Measurements from ENCODE around the gene CDH13.

The CDH13 gene

DNA sequence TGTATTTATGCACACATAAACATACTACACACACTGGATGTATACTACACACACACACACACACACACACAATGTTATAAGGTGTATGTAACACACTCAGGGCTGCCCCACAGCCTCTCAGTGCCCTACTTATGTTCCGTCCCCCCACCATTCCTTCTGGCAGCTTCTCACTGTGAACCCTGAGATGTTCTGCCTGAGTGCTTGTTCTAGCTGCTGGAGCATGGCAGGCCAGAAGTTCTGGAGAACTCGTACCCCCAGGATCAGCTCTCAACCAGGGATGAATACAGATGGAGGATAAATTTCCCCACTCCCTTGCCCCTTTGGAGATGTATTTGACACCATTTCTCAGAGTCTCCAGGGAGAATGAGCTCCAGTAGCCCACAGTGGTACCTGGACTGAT, 76.4 kb downstream of the CDH13 start:
- in situ Hi-C loops (cut with HindIII; ENCODE audit: low sequenced_read_pairs) = no loop called here
- no peak for DNase-seq (ENCODE audit: low read depth, low spot score)
- TF ChIP-seq, protein P1, sequence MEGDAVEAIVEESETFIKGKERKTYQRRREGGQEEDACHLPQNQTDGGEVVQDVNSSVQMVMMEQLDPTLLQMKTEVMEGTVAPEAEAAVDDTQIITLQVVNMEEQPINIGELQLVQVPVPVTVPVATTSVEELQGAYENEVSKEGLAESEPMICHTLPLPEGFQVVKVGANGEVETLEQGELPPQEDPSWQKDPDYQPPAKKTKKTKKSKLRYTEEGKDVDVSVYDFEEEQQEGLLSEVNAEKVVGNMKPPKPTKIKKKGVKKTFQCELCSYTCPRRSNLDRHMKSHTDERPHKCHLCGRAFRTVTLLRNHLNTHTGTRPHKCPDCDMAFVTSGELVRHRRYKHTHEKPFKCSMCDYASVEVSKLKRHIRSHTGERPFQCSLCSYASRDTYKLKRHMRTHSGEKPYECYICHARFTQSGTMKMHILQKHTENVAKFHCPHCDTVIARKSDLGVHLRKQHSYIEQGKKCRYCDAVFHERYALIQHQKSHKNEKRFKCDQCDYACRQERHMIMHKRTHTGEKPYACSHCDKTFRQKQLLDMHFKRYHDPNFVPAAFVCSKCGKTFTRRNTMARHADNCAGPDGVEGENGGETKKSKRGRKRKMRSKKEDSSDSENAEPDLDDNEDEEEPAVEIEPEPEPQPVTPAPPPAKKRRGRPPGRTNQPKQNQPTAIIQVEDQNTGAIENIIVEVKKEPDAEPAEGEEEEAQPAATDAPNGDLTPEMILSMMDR (IDR thresholded peaks at IDR 0.05; ENCODE audit: low read depth, low read length) = no peak
- H3K4me3 ChIP-seq (ENCODE audit: low read depth, low read length) = no peak overlapping the region

DNA sequence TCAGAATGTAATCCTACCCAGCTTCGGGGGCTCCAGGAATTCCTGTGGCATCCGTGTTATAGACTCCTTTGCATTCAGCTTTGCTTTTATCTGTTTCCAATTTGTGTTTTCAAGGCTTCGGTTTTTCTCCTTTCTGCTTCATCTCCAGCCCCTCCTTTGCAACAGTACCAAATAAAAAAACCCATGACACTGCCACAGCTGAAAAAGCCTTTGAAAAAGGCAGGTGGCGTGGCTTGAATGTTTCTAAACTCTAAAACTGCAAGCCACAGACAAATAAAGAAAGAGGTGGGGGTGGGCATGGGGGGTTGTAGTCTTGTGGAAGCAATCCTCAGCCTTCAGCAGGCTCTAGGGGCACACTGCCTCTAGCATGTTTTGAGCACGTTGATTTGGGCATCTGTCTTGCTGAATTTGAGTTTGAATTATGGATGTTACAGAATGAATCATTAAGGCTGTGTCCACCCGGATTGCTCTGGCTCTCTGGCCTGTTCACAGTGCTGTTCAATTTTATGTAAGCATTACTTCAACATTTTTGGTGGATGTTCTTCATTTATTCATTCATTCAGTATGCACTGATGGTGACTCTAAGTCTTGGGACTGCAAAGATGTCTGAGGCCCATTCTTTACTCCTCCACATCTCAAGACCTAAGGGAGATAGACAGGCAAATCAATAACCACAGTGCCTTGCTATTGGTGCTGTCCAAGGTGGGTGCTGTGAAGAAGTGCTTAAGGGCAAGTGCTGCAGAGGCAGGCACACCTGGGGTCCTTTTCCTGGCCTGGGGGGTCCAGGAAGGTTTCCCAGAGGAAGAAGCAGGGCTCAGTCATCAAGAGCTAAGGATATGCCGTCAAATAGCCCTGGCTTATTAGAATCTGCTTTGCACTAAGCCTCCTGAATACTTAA, 77.4 kb downstream of the CDH13 start:
- DNase-seq (ENCODE audit: low read depth, low spot score) = no peak
- H3K4me3 ChIP-seq (ENCODE audit: low read depth, low read length) = no peak overlapping the region
- TF ChIP-seq, protein P1 (IDR thresholded peaks at IDR 0.05; ENCODE audit: low read depth, low read length) = no peak
- in situ Hi-C loops (cut with HindIII; ENCODE audit: low sequenced_read_pairs) = no loop called here

DNA sequence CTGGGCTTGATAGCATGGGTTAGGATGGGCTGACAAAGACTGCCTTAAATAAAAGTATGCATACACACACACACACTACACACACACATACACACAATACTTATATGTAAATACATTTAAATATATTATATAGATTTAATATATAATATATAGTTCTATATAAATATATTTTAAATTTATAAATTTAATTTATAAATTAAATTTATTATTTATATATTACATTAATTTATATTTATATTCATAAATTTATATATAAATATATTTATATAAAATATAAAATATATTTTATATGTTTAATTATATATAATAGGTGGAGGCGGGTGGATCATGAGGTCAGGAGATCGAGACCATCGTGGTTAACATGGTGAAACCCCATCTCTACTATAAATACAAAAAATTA, 83.2 kb downstream of the CDH13 start:
- DNase-seq (ENCODE audit: low read depth, low spot score) = no peak
- H3K4me3 ChIP-seq (ENCODE audit: low read depth, low read length) = no peak overlapping the region
- in situ Hi-C loops (cut with HindIII; ENCODE audit: low sequenced_read_pairs) = no loop called here
- TF ChIP-seq, protein P1 (IDR thresholded peaks at IDR 0.05; ENCODE audit: low read depth, low read length) = no peak

DNA sequence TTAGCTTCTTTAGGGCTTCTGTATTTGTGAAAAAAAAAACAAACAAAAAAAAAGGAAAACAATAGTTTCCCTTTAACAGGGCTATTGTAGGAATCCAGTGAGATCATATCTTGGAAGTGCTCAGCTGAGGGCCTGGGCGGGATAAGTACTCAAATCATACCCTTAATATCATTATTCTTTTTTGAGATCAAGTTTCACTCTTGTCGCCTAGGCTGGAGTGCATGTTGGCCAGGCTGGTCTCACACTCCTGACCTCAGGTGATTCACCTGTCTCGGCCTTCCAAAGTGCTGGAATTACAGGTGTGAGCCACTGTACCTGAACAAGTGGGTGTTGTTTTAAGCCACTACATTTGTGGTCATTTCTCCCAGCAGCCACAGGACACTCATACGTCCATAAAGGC, 87.0 kb downstream of the CDH13 start:
- no peak for DNase-seq (ENCODE audit: low read depth, low spot score)
- in situ Hi-C loops (cut with HindIII; ENCODE audit: low sequenced_read_pairs) = no loop called here
- H3K4me3 ChIP-seq (ENCODE audit: low read depth, low read length) = no peak overlapping the region
- TF ChIP-seq, protein P1 (IDR thresholded peaks at IDR 0.05; ENCODE audit: low read depth, low read length) = no peak

DNA sequence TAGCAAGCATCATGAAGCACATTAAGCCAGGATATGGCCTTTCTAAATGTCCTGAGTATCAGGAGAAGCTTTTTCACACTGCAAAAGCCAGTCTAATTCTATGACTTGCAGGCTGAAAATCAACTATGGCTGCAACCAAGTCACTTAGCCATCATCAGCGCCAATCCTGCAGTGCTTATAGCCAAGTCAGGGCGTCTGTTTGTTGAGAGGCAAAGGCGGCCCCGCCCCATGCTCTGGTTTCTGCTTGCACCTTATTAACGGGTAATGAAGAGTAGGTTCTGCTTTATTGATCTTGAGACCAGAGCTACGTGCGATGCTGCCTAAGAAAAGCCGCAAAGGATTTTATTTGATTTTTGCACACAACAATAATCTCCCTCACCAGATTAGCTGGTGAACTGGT, 88.4 kb downstream of the CDH13 start:
- DNase-seq (ENCODE audit: low read depth, low spot score) = no peak
- in situ Hi-C loops (cut with HindIII; ENCODE audit: low sequenced_read_pairs) = no loop called here
- H3K4me3 ChIP-seq (ENCODE audit: low read depth, low read length) = no peak overlapping the region
- TF ChIP-seq, protein P1 (IDR thresholded peaks at IDR 0.05; ENCODE audit: low read depth, low read length) = no peak

DNA sequence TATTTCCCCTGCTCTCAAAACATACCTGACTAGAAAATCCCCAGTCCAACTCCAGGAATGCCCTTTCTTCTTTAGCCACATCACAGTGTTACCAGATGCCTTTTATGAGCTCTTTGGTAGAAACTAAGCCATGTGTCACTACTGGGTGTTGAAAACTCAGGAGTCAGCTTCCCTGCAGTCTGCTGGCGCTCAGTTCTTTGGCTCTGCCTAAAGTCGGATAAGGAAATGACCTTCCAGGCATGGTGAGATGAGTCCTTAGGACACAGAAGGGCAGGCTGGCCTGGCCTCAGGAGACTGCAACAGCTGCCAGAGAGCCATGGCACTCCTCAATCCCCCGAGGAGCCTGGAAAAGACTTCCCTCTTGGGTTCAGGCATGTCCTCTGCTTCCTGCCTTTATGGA, 89.1 kb downstream of the CDH13 start:
- no peak overlapping the region for H3K4me3 ChIP-seq (ENCODE audit: low read depth, low read length)
- in situ Hi-C loops (cut with HindIII; ENCODE audit: low sequenced_read_pairs) = no loop called here
- DNase-seq (ENCODE audit: low read depth, low spot score) = no peak
- TF ChIP-seq, protein P1 (IDR thresholded peaks at IDR 0.05; ENCODE audit: low read depth, low read length) = no peak

All from astrocyte of the spinal cord (primary cell).